Erythroblast (primary cell): ENCODE data around the gene SYTL2.

ENCODE experiments used
- GATA1 ChIP-seq: IDR thresholded peaks from 2 replicates; pipeline ENCODE4 v1.6.1; 2011; ENCODE audit warnings: low read depth, mild to moderate bottlenecking, control low read depth, low read length, moderate library complexity
- POLR2A ChIP-seq: IDR thresholded peaks from 2 replicates; pipeline ENCODE4 v1.6.1; 2011; ENCODE audit warnings: mild to moderate bottlenecking, low read length

- TF ChIP-seq POLR2A = no peak
- no peak for TF ChIP-seq GATA1
Measured at GRCh38 chr11:85821636-85822035, 10.7 kb upstream of the SYTL2 start.
